Loucy (cell line): ENCODE data around the gene OSGEP.

Experiments used
- CTCF ChIP-seq: fragments of 200-600 bp; sonication (generic); conservative IDR thresholded peaks from 2 replicates; pipeline ENCODE4 v1.5.1; 2014; ENCODE audit warnings: mild to moderate bottlenecking, antibody characterized with exemption, low read length
- EZH2phosphoT487 ChIP-seq: fragments of 200-600 bp; IDR thresholded peaks from 2 replicates; pipeline ENCODE4 v1.6.1; 2018; ENCODE audit warnings: antibody characterized with exemption, mild to moderate bottlenecking, moderate library complexity, borderline replicate concordance

- no peak for TF ChIP-seq CTCF
- no peak for TF ChIP-seq EZH2phosphoT487
Measured at GRCh38 chr14:20482382-20482781, 27.8 kb upstream of the OSGEP start.
